Measurements from ENCODE around the gene SLC35A1. TPM values are rescaled to one million over a fixed set of nuclear protein-coding genes. Genes with fewer than 3 reads are reported as not detected.
A peak's percentile ranks its signal among the peaks of the same experiment; 100 is the strongest.

SLC35A1 gene
- total RNA-seq, 1 donor from 2014 or later: 41.0 TPM

DNA sequence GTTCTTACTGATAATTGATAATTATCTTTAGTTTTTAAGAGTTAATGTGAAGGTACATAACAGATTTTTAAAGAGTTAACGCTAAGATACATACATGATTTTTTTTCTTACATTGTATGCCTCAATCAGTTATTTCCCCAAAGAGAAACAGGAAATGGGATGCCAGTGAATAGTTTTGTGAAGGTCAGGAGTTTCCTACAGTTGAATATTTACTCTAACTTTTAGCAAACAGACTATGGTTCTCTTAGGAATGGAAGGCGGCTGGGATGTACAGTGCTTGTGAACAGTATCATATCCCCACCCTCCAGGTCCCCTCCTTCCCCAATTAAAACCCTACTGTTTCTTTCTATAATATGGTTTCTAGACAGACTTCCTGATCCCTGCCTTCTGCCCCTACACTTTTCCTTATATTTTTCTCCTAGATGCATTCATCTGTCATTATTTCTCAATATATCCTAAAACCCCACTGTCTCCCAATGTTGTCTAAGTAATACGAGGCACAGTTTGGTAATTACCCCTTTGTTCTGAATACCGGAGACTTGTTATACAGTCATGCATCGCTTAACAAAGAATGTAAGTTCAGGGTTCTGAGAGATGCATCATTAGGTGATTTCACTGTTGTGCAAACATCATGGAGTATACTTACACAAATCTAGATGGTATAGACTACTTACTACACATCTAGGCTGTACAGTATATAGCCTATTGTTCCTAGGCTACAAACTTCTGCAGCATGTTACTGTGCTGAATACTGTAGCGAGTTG, 29.2 kb downstream of the SLC35A1 start:
- no peak overlapping the region for H3K27ac ChIP-seq
- DNase-seq (no peak), ATAC-seq (no peak)
- H3K4me3 ChIP-seq: no peak overlapping the region
- TF ChIP-seq, protein P1, sequence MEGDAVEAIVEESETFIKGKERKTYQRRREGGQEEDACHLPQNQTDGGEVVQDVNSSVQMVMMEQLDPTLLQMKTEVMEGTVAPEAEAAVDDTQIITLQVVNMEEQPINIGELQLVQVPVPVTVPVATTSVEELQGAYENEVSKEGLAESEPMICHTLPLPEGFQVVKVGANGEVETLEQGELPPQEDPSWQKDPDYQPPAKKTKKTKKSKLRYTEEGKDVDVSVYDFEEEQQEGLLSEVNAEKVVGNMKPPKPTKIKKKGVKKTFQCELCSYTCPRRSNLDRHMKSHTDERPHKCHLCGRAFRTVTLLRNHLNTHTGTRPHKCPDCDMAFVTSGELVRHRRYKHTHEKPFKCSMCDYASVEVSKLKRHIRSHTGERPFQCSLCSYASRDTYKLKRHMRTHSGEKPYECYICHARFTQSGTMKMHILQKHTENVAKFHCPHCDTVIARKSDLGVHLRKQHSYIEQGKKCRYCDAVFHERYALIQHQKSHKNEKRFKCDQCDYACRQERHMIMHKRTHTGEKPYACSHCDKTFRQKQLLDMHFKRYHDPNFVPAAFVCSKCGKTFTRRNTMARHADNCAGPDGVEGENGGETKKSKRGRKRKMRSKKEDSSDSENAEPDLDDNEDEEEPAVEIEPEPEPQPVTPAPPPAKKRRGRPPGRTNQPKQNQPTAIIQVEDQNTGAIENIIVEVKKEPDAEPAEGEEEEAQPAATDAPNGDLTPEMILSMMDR (IDR thresholded peaks at IDR 0.05): no peak
- H3K9me3 ChIP-seq: no peaks in the 10 kb centered on the region
- peaks cover 5% of the 10 kb centered on the region for H3K4me1 ChIP-seq
- H3K36me3 ChIP-seq: peaks cover 58% of the 10 kb centered on the region
- intact Hi-C loops (cut with DNase I): no loop called here
- no peaks in the 10 kb centered on the region for H3K27me3 ChIP-seq (ENCODE audit: low read depth)

DNA sequence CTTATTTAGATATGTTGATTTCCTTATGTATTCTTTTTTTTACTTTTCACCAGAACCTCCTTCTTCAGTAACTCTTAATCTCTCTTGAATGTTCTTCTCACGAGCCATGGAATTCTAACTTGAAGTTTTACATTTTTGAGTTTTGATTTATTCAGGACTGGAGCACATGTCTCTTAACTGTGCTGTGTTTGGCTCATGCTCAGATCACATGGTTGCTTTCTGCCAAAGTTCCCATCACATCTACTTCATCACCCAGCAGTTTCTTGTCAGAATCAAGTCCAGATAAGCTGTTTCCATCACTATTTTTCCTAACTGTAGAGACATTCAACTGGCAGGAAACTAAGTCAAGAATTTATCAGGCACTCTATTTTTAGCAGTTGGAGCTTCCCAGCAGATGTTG, 31.7 kb downstream of the SLC35A1 start:
- no peak for DNase-seq
- H3K27ac ChIP-seq: no peak overlapping the region
- intact Hi-C loops (cut with DNase I): no loop called here

DNA sequence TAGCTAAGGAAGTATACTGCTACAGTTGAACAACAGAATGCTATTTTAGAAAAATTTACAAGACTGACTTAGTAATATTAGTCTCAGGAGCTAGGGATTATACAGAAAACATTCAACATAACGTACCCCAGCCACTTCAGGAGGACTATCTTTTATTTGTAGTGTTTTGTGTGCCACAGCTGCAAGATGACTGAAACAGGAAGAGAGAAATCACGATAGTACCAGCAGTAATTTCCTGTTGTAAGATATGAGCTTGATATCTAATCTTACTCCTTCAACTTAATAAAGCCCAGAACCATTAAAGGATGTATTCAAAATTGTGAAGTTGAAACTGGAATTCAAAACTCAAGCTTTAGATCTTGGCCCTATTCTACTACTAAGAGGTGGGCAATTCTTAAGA, 42.1 kb downstream of the SLC35A1 start:
- no peaks in the 10 kb centered on the region for H3K27me3 ChIP-seq (ENCODE audit: low read depth)
- no peak overlapping the region for H3K27ac ChIP-seq
- ATAC-seq: no peak
- intact Hi-C loops (cut with DNase I): no loop called here
- H3K4me3 ChIP-seq: no peak overlapping the region
- no peak for DNase-seq
- H3K4me1 ChIP-seq: no peaks in the 10 kb centered on the region
- TF ChIP-seq, protein P1 (IDR thresholded peaks at IDR 0.05): no peak
- no peaks in the 10 kb centered on the region for H3K9me3 ChIP-seq
- H3K36me3 ChIP-seq: peaks cover 99% of the 10 kb centered on the region

More for the DNA sequence above, 31.7 kb downstream of the SLC35A1 start:
- Histone ChIP-seq H3K27me3 (ENCODE audit: low read depth) (no peaks in the 10 kb centered on the region), H3K36me3 (peaks cover 82% of the 10 kb centered on the region), H3K4me1 (peaks cover 5% of the 10 kb centered on the region), H3K4me3 (no peak overlapping the region), H3K9me3 (no peaks in the 10 kb centered on the region)
- TF ChIP-seq, protein P1 (IDR thresholded peaks at IDR 0.05): no peak
- ATAC-seq: peak; percentile 43 to 65

DNA sequence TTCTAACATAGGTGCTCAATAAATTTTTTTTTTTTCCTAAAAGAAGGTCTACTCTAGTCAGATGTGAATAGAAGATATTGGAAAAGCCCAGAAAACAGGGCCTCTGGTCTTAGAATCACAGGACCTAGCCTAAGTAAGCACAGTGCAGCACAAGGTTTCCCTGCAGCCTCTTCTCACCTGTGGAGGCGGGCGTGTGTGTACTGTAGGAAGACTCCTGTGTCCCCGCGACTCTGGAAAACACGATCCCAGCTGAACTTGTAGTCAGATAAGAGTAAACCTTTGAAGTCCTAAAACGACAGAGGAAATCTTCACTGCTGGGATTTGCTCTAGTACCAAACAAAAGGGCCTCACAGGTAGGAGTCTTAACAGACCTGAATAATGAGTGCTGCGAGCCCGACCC, 45.7 kb downstream of the SLC35A1 start:
- Histone ChIP-seq H3K27ac (no peak overlapping the region), H3K4me3 (no peak overlapping the region), H3K4me1 (no peaks in the 10 kb centered on the region), H3K36me3 (peaks cover 85% of the 10 kb centered on the region), H3K9me3 (no peaks in the 10 kb centered on the region), H3K27me3 (ENCODE audit: low read depth) (no peaks in the 10 kb centered on the region)
- TF ChIP-seq, protein P1 (IDR thresholded peaks at IDR 0.05): no peak
- ATAC-seq (no peak), DNase-seq (no peak)
- intact Hi-C loops (cut with DNase I): no loop called here

DNA sequence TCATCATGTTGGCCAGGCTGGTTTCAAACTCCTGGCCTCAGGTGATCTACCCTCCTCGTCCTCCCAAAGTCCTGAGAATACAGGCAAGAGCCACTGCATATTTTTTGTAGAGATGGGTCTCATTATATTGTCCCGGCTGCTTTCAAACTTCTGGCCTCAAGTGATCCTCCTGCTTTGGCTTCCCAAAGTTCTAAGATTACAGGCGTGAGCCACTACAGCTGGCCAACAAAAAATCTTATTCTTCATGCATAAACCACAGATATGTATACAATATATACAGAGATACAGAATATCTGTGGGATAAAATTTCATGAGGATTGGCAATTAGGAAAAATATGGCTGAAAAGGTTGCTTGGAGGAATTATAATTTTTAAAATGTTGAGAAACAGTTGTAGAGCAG, 49.9 kb downstream of the SLC35A1 start:
- Histone ChIP-seq H3K27me3 (ENCODE audit: low read depth) (no peaks in the 10 kb centered on the region), H3K36me3 (peaks cover 66% of the 10 kb centered on the region), H3K27ac (no peak overlapping the region), H3K9me3 (no peaks in the 10 kb centered on the region), H3K4me1 (no peaks in the 10 kb centered on the region), H3K4me3 (no peak overlapping the region)
- intact Hi-C loops (cut with DNase I): no loop called here
- TF ChIP-seq, protein P1 (IDR thresholded peaks at IDR 0.05): no peak
- ATAC-seq (no peak), DNase-seq (no peak)

Data from lower lobe of right lung (tissue), 2 donors.